PFSK-1 (cell line): ENCODE results near the gene ZNF827.

Experiments
- FOXP2 ChIP-seq: optimal IDR thresholded peaks from 2 replicates; pipeline ENCODE3; 2011; ENCODE audit warnings: borderline replicate concordance, control low read depth, inconsistent platforms; ENCODE audit not compliant: insufficient read depth; ENCODE audit errors: extremely low read length, extremely low read depth
- POLR2AphosphoS5 ChIP-seq: IDR thresholded peaks from 2 replicates; pipeline ENCODE4 v1.6.1; 2012; ENCODE audit warnings: low read depth, mild to moderate bottlenecking, control low read depth, low read length, moderate library complexity
- SIN3A ChIP-seq: IDR thresholded peaks from 2 replicates; pipeline ENCODE4 v1.6.1; 2012; ENCODE audit warnings: mild to moderate bottlenecking, low read length, moderate library complexity, borderline replicate concordance; ENCODE audit not compliant: insufficient read depth
- TAF1 ChIP-seq: IDR thresholded peaks from 2 replicates; pipeline ENCODE4 v1.6.1; 2012; ENCODE audit warnings: low read length, control low read depth, borderline replicate concordance; ENCODE audit not compliant: insufficient read depth
- TF ChIP-seq, protein P1 (sequence below), 2 experiments: IDR thresholded peaks; 2 replicates each; pipeline versions ENCODE4 v1.6.1 to v1.8.0; 2011 to 2012; ENCODE audit warnings: low read depth in 2 of 2, low read length in 2 of 2, control low read depth in 1 of 2, inconsistent platforms in 1 of 2, mild to moderate bottlenecking in 1 of 2, moderate library complexity in 1 of 2; ENCODE audit not compliant: insufficient read depth in 1 of 2

The ZNF827 gene

DNA sequence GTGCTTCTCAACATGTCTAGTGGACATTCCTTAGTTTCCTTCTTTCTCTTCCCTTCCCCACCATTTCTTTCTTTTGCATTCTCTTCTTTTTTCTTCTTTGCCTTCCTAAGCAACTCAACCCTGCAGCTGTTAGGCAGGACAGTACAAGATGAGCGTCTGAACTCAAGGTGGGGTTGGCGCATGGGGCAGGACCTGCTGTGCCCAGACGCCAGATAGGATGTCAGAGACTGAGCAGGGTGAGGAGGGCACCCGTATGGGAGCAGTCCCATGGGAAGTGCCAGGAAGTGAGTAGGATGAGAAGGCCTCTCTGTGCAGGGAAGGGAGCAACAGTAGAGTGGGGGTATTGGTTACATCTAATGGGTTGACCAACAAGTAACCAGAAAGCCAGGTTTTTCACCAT lies 38.1 kb upstream of the ZNF827 start:
- TF ChIP-seq POLR2AphosphoS5 (no peak), SIN3A (no peak), TAF1 (no peak), FOXP2 (no peak)
- TF ChIP-seq, protein P1, sequence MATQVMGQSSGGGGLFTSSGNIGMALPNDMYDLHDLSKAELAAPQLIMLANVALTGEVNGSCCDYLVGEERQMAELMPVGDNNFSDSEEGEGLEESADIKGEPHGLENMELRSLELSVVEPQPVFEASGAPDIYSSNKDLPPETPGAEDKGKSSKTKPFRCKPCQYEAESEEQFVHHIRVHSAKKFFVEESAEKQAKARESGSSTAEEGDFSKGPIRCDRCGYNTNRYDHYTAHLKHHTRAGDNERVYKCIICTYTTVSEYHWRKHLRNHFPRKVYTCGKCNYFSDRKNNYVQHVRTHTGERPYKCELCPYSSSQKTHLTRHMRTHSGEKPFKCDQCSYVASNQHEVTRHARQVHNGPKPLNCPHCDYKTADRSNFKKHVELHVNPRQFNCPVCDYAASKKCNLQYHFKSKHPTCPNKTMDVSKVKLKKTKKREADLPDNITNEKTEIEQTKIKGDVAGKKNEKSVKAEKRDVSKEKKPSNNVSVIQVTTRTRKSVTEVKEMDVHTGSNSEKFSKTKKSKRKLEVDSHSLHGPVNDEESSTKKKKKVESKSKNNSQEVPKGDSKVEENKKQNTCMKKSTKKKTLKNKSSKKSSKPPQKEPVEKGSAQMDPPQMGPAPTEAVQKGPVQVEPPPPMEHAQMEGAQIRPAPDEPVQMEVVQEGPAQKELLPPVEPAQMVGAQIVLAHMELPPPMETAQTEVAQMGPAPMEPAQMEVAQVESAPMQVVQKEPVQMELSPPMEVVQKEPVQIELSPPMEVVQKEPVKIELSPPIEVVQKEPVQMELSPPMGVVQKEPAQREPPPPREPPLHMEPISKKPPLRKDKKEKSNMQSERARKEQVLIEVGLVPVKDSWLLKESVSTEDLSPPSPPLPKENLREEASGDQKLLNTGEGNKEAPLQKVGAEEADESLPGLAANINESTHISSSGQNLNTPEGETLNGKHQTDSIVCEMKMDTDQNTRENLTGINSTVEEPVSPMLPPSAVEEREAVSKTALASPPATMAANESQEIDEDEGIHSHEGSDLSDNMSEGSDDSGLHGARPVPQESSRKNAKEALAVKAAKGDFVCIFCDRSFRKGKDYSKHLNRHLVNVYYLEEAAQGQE (IDR thresholded peaks at IDR 0.05; ENCODE audit: insufficient read depth in 1 of 2, low read depth in 2 of 2, low read length in 2 of 2): no peak

DNA sequence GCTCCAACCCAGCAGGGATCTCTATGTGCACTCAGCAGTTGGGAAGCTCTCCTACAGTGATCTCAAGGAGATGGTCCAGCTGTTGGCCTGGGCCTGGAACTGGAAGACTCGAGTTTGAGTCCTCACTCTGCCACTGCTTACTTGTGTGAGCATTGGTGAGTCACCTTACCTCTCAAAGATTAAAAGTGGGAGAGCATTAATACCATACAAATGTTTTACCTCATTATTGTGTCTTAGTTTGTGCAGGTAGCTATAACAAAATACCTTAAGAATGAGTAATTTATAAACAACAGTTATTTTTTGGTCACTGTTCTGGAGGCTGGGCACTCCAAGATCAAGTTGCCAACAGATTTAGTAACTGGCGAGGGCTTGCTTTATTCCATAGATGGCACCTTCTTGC lies 21.4 kb upstream of the ZNF827 start:
- TF ChIP-seq, protein P1 (IDR thresholded peaks at IDR 0.05; ENCODE audit: insufficient read depth in 1 of 2, low read depth in 2 of 2, low read length in 2 of 2): no peak
- no peak for TF ChIP-seq TAF1
- no peak for TF ChIP-seq SIN3A
- TF ChIP-seq FOXP2: no peak
- TF ChIP-seq POLR2AphosphoS5: no peak

DNA sequence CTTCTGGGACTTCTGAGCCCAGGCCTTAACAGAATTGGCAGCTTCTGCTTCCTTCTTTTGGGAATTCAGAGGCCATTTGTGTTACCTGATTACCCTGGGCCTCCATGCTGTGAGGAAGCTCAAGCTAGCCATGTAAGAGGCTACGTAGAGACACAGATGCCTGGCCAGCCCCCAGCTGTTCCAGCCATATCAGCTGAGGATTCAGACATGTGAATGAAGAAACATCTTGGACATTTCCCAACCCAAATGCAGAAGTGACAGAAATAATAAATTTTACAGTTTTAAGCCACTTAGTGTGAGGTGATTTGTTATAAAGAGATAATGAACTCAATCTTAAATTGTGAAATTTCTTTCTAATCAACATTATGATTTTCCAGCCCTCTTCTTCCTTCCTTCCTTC lies 18.7 kb upstream of the ZNF827 start:
- TF ChIP-seq FOXP2: no peak

DNA sequence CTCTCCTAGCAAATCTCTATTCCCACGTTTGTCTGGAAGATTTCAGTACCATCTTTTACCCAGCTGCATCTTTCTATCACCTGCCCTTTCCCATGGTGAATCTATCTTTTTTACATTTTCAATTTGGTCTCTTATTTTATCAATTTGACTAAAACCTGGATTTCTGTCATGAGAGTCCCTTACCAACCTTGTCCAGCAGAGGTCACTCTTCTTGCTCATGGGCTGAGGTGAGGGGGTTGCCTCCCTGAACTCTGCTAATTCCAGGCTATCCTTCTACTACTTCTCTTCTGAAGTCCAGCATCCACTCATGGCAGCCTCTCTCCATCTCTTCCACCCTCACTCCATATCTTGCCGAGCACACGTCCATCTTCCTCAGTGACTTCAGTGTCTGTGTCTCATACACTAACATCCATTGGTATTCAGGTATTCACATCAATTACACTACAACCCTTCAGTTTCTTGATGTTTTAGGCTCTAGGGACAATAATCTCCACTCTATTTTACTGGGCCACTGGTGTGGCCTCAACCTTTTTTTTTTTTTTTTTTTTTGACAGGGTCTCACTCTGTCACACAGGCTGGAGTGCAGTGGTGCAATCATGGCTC lies 17.8 kb upstream of the ZNF827 start:
- TF ChIP-seq SIN3A: no peak
- TF ChIP-seq, protein P1 (IDR thresholded peaks at IDR 0.05; ENCODE audit: insufficient read depth in 1 of 2, low read depth in 2 of 2, low read length in 2 of 2): no peak
- TF ChIP-seq POLR2AphosphoS5: no peak
- TF ChIP-seq TAF1: no peak
- TF ChIP-seq FOXP2: no peak

DNA sequence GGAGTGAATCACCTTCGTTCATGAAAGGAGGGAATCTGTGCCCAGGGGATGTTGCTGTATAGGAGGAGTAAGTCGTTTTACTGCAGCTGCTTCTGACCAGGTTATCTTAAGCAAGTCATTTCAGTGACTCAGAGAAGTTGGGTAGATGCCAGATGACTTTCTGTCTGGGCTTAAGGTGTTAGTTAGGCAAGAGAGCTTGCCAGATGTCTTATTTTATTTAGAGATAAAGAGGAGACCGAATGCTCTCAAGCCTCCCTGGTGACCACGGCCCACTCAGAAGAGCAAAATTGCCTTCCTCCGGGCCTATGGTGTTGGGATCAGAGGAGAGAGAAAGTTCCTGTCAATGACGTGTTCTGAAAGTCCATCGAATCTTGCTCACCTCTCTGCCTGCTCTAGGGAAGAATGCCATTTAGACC lies 16.3 kb upstream of the ZNF827 start:
- TF ChIP-seq, protein P1 (IDR thresholded peaks at IDR 0.05; ENCODE audit: insufficient read depth in 1 of 2, low read depth in 2 of 2, low read length in 2 of 2): no peak
- TF ChIP-seq SIN3A (no peak), FOXP2 (no peak), TAF1 (no peak), POLR2AphosphoS5 (no peak)

DNA sequence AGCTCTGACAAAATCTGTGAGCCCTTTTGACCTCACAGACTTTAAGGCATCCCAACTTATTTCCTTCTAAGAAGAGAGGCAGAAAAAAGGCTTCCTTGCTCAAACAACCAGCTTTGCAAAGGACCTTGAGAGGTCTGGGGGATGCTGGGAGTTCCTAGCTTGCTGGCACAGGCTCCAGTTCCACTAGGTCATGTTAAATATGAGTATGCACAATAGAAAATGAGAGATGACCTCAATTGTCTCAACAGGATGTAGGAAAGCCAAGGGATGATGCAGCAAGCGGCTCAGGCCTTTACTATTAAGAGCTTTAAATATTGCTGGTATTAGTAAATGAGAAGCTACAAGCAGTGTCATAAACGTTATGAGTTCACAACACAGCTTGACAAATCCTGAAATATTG lies 13.3 kb upstream of the ZNF827 start:
- TF ChIP-seq SIN3A (no peak), FOXP2 (no peak), POLR2AphosphoS5 (no peak), TAF1 (no peak)
- TF ChIP-seq, protein P1 (IDR thresholded peaks at IDR 0.05; ENCODE audit: insufficient read depth in 1 of 2, low read depth in 2 of 2, low read length in 2 of 2): no peak
